Measurements from ENCODE around the gene GPC3. TPM values are rescaled to one million over a fixed set of nuclear protein-coding genes. Genes with fewer than 3 reads are reported as not detected.

GPC3 gene
- total RNA-seq, 1 experiment from 2014 or later: 0.24 TPM

- no peak overlapping the region for H3K4me3 ChIP-seq (ENCODE audit: low read depth, low read length, poor library complexity, severe bottlenecking)
- POLR2A ChIA-PET (ENCODE audit: low non-redundant PET): no interaction called here
- no peaks in the 10 kb centered on the region for H3K36me3 ChIP-seq (ENCODE audit: insufficient read depth, low read length, poor library complexity, severe bottlenecking)
- no peak for DNase-seq (ENCODE audit: low spot score)
- no peaks in the 10 kb centered on the region for H3K27me3 ChIP-seq (replicated peaks; ENCODE audit: insufficient read depth, low read depth, low read length, poor library complexity)
- no peak overlapping the region for H3K27ac ChIP-seq (ENCODE audit: low read depth, low read length, poor library complexity, severe bottlenecking)
- no peaks in the 10 kb centered on the region for H3K9me3 ChIP-seq (ENCODE audit: low read depth, low read length, poor library complexity, severe bottlenecking)
- intact Hi-C loops (cut with micrococcal nuclease; ENCODE audit: unreplicated experiment): no loop called here
- no peak for TF ChIP-seq EZH2 (IDR thresholded peaks at IDR 0.05; ENCODE audit: borderline replicate concordance, low read depth, low read length, poor library complexity, severe bottlenecking)
- no peak for TF ChIP-seq CTCF (conservative IDR thresholded peaks at IDR 0.05; ENCODE audit: low read depth, low read length)
- H3K4me1 ChIP-seq (ENCODE audit: insufficient read depth, low read length, poor library complexity, severe bottlenecking): no peaks in the 10 kb centered on the region
- CTCF ChIA-PET: no interaction called here
- BruUV-seq (replicated peaks): no TSS peak
These were observed 468.7 kb downstream of the GPC3 start for GRCh38 chrX:133516686-133517085.

- ChIA-PET CTCF (no interaction called here), POLR2A (ENCODE audit: low non-redundant PET) (no interaction called here)
- Histone ChIP-seq H3K27me3 (replicated peaks; ENCODE audit: insufficient read depth, low read depth, low read length, poor library complexity) (no peaks in the 10 kb centered on the region), H3K4me3 (ENCODE audit: low read depth, low read length, poor library complexity, severe bottlenecking) (no peak overlapping the region), H3K36me3 (ENCODE audit: insufficient read depth, low read length, poor library complexity, severe bottlenecking) (no peaks in the 10 kb centered on the region), H3K9me3 (ENCODE audit: low read depth, low read length, poor library complexity, severe bottlenecking) (no peaks in the 10 kb centered on the region), H3K27ac (ENCODE audit: low read depth, low read length, poor library complexity, severe bottlenecking) (no peak overlapping the region), H3K4me1 (ENCODE audit: insufficient read depth, low read length, poor library complexity, severe bottlenecking) (no peaks in the 10 kb centered on the region)
- no TSS peak for BruUV-seq (replicated peaks)
- TF ChIP-seq EZH2 (IDR thresholded peaks at IDR 0.05; ENCODE audit: borderline replicate concordance, low read depth, low read length, poor library complexity, severe bottlenecking): no peak
- no peak for TF ChIP-seq CTCF (conservative IDR thresholded peaks at IDR 0.05; ENCODE audit: low read depth, low read length)
- DNase-seq (ENCODE audit: low spot score): no peak
- intact Hi-C loops (cut with micrococcal nuclease; ENCODE audit: unreplicated experiment): no loop called here
These were observed 470.9 kb downstream of the GPC3 start for GRCh38 chrX:133514486-133514885.

- intact Hi-C loops (cut with micrococcal nuclease; ENCODE audit: unreplicated experiment): no loop called here
- no TSS peak for BruUV-seq (replicated peaks)
- H3K4me3 ChIP-seq (ENCODE audit: low read depth, low read length, poor library complexity, severe bottlenecking): no peak overlapping the region
These were observed 472.3 kb downstream of the GPC3 start for GRCh38 chrX:133513123-133513522.

More at GRCh38 chrX:133513123-133513522, 472.3 kb downstream of the GPC3 start:
- POLR2A ChIA-PET (ENCODE audit: low non-redundant PET): no interaction called here
- CTCF ChIA-PET: no interaction called here
- Histone ChIP-seq H3K36me3 (ENCODE audit: insufficient read depth, low read length, poor library complexity, severe bottlenecking) (no peaks in the 10 kb centered on the region), H3K4me1 (ENCODE audit: insufficient read depth, low read length, poor library complexity, severe bottlenecking) (no peaks in the 10 kb centered on the region), H3K27ac (ENCODE audit: low read depth, low read length, poor library complexity, severe bottlenecking) (no peak overlapping the region), H3K9me3 (ENCODE audit: low read depth, low read length, poor library complexity, severe bottlenecking) (no peaks in the 10 kb centered on the region), H3K27me3 (replicated peaks; ENCODE audit: insufficient read depth, low read depth, low read length, poor library complexity) (no peaks in the 10 kb centered on the region)
- TF ChIP-seq CTCF (conservative IDR thresholded peaks at IDR 0.05; ENCODE audit: low read depth, low read length) (no peak), EZH2 (IDR thresholded peaks at IDR 0.05; ENCODE audit: borderline replicate concordance, low read depth, low read length, poor library complexity, severe bottlenecking) (no peak)
- DNase-seq (ENCODE audit: low spot score): no peak
